Stimulated activated CD8-positive, alpha-beta memory T cell treated with anti-CD3 and anti-CD28 coated beads, Interleukin-4, amount 100 ng/mL, for 4 hours (primary cell): Measurements from ENCODE around the gene SORL1-AS1.

ENCODE experiments used
- DNase-seq, 2 donors: peaks; one replicate each; pipeline ENCODE4 v3.0.0-alpha.2; 2020; ENCODE audit warnings: low read depth in 2 of 2, low spot score in 1 of 2

Gene SORL1-AS1

GRCh38 chr11:121394785-121395184 lies 58.0 kb downstream of the SORL1-AS1 start:
- DNase-seq: no peak

GRCh38 chr11:121393855-121394254 lies 58.9 kb downstream of the SORL1-AS1 start:
- DNase-seq: no peak

DNA sequence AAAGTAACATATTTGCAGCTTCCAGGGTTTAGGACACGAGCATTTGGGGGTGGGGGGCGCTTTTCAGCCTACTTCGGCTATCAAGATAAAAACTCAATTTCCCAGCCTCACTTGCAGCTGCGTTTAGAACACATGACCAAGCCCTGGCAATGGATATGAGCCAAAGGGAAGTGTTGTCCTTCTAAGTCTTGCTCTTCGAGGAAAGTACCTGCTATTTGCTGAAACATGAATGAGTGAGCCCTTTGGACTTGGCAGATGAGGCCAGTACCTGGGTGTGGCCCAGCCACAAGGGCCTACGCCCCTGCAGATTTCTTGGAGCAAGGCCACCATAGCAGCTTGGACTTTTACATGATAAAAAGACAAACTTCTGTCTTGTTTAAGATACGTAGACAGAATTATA lies 60.9 kb downstream of the SORL1-AS1 start:
- DNase-seq: no peak

DNA sequence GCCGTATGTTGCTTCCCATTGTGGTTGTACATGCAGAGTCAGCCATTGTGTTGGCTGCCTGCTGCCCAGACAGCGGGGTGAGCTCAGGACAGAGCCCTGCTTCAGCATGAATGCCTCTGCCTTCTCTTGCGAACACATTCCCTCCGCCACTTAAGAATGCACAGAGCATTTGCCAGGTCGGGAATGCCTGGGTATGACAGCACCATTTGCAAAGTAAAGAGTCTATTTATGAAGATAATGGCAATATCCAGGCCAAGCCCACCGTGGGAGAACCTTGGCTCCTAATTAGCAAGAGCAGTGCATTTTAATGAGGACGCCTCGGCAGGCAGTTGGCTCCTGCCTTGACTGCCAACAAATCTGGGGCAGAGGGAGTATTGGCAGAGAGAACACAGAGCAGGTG lies 63.1 kb downstream of the SORL1-AS1 start:
- DNase-seq: no peak
